Activated CD8-positive, alpha-beta memory T cell treated with anti-CD3 and anti-CD28 coated beads, Interleukin-2, amount 10 ng/mL, durations not matched to agents 7 days and 5 days (primary cell): Measurements from ENCODE around the gene RBAK. TPM values are rescaled to one million over a fixed set of nuclear protein-coding genes. Genes with fewer than 3 reads are reported as not detected.
"Not testable (repeated sequence)": the region's sequence is repeated elsewhere in the genome, so short reads cannot be mapped to it uniquely, and the experiment has no call there.

ENCODE experiments used
- ATAC-seq: fragments of 150-1000 bp; cut with Tn5 transposase; one replicate; pipeline ENCODE4 v1.10.0; 2021; ENCODE audit warnings: moderate library complexity
- CTCF ChIA-PET: fragments of 350-600 bp; sonication (Branson Sonifier 250); formaldehyde crosslinking; loops from one replicate; lab custom pipeline; 2021; ENCODE audit warnings: antibody characterized with exemption; lab: Charles Lee
- DNase-seq: peaks from one replicate; pipeline ENCODE4 v3.0.0-alpha.2; 2020
- H3K27ac Mint-ChIP-seq: one replicate; pipeline ENCODE4 v1.8.0; 2021; ENCODE audit warnings: mild to moderate bottlenecking, mixed read lengths
- H3K27me3 Mint-ChIP-seq: one replicate; pipeline ENCODE4 v1.8.0; 2021; ENCODE audit warnings: mixed read lengths
- H3K36me3 Mint-ChIP-seq: one replicate; pipeline ENCODE4 v1.8.0; 2021; ENCODE audit warnings: mild to moderate bottlenecking, mixed read lengths
- H3K4me1 Mint-ChIP-seq: one replicate; pipeline ENCODE4 v1.8.0; 2021; ENCODE audit warnings: mixed read lengths
- H3K4me3 Mint-ChIP-seq: one replicate; pipeline ENCODE4 v1.8.0; 2021; ENCODE audit warnings: mild to moderate bottlenecking, moderate library complexity, mixed read lengths
- H3K9me3 Mint-ChIP-seq: one replicate; pipeline ENCODE4 v1.8.0; 2022; ENCODE audit warnings: low read depth, mixed read lengths
- total RNA-seq, 2 experiments: library from RNA; stranded (reverse); gene quantifications; one replicate each; pipeline ENCODE4 v1.2.3, GENCODE V29; 2021

Gene RBAK
- total RNA-seq, 2 experiments from 2014 or later: 11.0 to 11.9 TPM

- H3K9me3 Mint-ChIP-seq, H3K4me3 Mint-ChIP-seq, ATAC-seq, H3K4me1 Mint-ChIP-seq, H3K27ac Mint-ChIP-seq, H3K27me3 Mint-ChIP-seq, DNase-seq, H3K36me3 Mint-ChIP-seq: not testable (repeated sequence)
- CTCF ChIA-PET: interaction anchor here (0.6 kb wide), 1 partner anchor 471 kb away, joined by 3 read pairs; no protein-coding TSS in a partner anchor
Measured at GRCh38 chr7:5023626-5024025, 22.0 kb upstream of the RBAK start.

GRCh38 chr7:5027796-5028410 lies 17.8 kb upstream of the RBAK start:
- ATAC-seq, H3K4me3 Mint-ChIP-seq, DNase-seq, H3K9me3 Mint-ChIP-seq, H3K27me3 Mint-ChIP-seq, CTCF ChIA-PET, H3K36me3 Mint-ChIP-seq, H3K4me1 Mint-ChIP-seq, H3K27ac Mint-ChIP-seq: not testable (repeated sequence)

- CTCF ChIA-PET, H3K4me1 Mint-ChIP-seq, H3K9me3 Mint-ChIP-seq, H3K4me3 Mint-ChIP-seq, H3K36me3 Mint-ChIP-seq, ATAC-seq, DNase-seq, H3K27ac Mint-ChIP-seq, H3K27me3 Mint-ChIP-seq: not testable (repeated sequence)
Measured at GRCh38 chr7:5033186-5033585, 12.5 kb upstream of the RBAK start.

GRCh38 chr7:5035276-5035675 lies 10.4 kb upstream of the RBAK start:
- ATAC-seq (no peak), DNase-seq (no peak)
- H3K9me3 Mint-ChIP-seq: no peaks in the 10 kb centered on the region
- H3K4me1 Mint-ChIP-seq: no peaks in the 10 kb centered on the region
- H3K27me3 Mint-ChIP-seq: no peaks in the 10 kb centered on the region
- H3K4me3 Mint-ChIP-seq: no peak overlapping the region
- no peaks in the 10 kb centered on the region for H3K36me3 Mint-ChIP-seq
- H3K27ac Mint-ChIP-seq: no peak overlapping the region
- CTCF ChIA-PET: no interaction called here

GRCh38 chr7:5036446-5036845 lies 9.2 kb upstream of the RBAK start:
- no peaks in the 10 kb centered on the region for H3K36me3 Mint-ChIP-seq
- H3K4me3 Mint-ChIP-seq: no peak overlapping the region
- no peak for DNase-seq
- H3K27ac Mint-ChIP-seq: no peak overlapping the region
- no peak for ATAC-seq
- H3K27me3 Mint-ChIP-seq: no peaks in the 10 kb centered on the region
- CTCF ChIA-PET: interaction anchor here (1.4 kb wide), 1 partner anchor 153 kb away, joined by 3 read pairs; the partner anchor contains the start of gene RADIL
- no peaks in the 10 kb centered on the region for H3K9me3 Mint-ChIP-seq
- H3K4me1 Mint-ChIP-seq: peaks cover 7% of the 10 kb centered on the region

GRCh38 chr7:5041047-5041446 lies 4.6 kb upstream of the RBAK start:
- Mint-ChIP-seq H3K27me3 (no peaks in the 10 kb centered on the region), H3K4me1 (peaks cover 23% of the 10 kb centered on the region), H3K4me3 (no peak overlapping the region), H3K27ac (no peak overlapping the region), H3K36me3 (peaks cover 3% of the 10 kb centered on the region), H3K9me3 (no peaks in the 10 kb centered on the region)
- DNase-seq (no peak), ATAC-seq (no peak)
- CTCF ChIA-PET: no interaction called here

- Mint-ChIP-seq H3K27ac (no peak overlapping the region), H3K9me3 (no peaks in the 10 kb centered on the region), H3K36me3 (peaks cover 14% of the 10 kb centered on the region), H3K4me3 (no peak overlapping the region), H3K4me1 (peaks cover 31% of the 10 kb centered on the region), H3K27me3 (no peaks in the 10 kb centered on the region)
- DNase-seq (no peak), ATAC-seq (no peak)
- CTCF ChIA-PET: no interaction called here
Measured at GRCh38 chr7:5043661-5044060, 2.0 kb upstream of the RBAK start.

- H3K27me3 Mint-ChIP-seq, H3K9me3 Mint-ChIP-seq, ATAC-seq: not testable (repeated sequence)
- Mint-ChIP-seq H3K4me3 (peak overlapping the region; percentile 89), H3K4me1 (peaks cover 30% of the 10 kb centered on the region), H3K36me3 (peaks cover 38% of the 10 kb centered on the region), H3K27ac (peak overlapping the region; percentile 90)
- peak; percentile 48 for DNase-seq
- CTCF ChIA-PET: interaction anchor here (1.6 to 1.9 kb wide), 2 partner anchors 72 to 73 kb away, joined by 8 to 15 read pairs; no protein-coding TSS in a partner anchor
Measured at GRCh38 chr7:5046397-5046732, 705 bp downstream of the RBAK start.

- DNase-seq, H3K27me3 Mint-ChIP-seq, H3K27ac Mint-ChIP-seq, ATAC-seq: not testable (repeated sequence)
- CTCF ChIA-PET: interaction anchor here (1.6 kb wide), 1 partner anchor 73 kb away, joined by 8 read pairs; no protein-coding TSS in a partner anchor
- Mint-ChIP-seq H3K4me1 (peaks cover 24% of the 10 kb centered on the region), H3K9me3 (peaks cover 10% of the 10 kb centered on the region), H3K4me3 (peak overlapping the region; percentile 20), H3K36me3 (peaks cover 46% of the 10 kb centered on the region)
Measured at GRCh38 chr7:5047127-5047526, 1.5 kb downstream of the RBAK start.

- Mint-ChIP-seq H3K36me3 (peaks cover 77% of the 10 kb centered on the region), H3K27ac (no peak overlapping the region), H3K4me1 (peaks cover 14% of the 10 kb centered on the region), H3K9me3 (peaks cover 30% of the 10 kb centered on the region), H3K4me3 (no peak overlapping the region), H3K27me3 (no peaks in the 10 kb centered on the region)
- ATAC-seq: no peak
- CTCF ChIA-PET: no interaction called here
- DNase-seq: no peak
Measured at GRCh38 chr7:5050676-5051075, 5.0 kb downstream of the RBAK start.

- H3K27me3 Mint-ChIP-seq, H3K4me3 Mint-ChIP-seq, DNase-seq, ATAC-seq, H3K27ac Mint-ChIP-seq: not testable (repeated sequence)
- CTCF ChIA-PET: interaction anchor here (0.6 kb wide), 1 partner anchor 560 kb away, joined by 4 read pairs; no protein-coding TSS in a partner anchor
- H3K36me3 Mint-ChIP-seq: peaks cover 85% of the 10 kb centered on the region
- peaks cover 36% of the 10 kb centered on the region for H3K9me3 Mint-ChIP-seq
- peaks cover 14% of the 10 kb centered on the region for H3K4me1 Mint-ChIP-seq
Measured at GRCh38 chr7:5051731-5052130, 6.1 kb downstream of the RBAK start.

- Mint-ChIP-seq H3K4me3 (no peak overlapping the region), H3K36me3 (peaks cover 92% of the 10 kb centered on the region), H3K27ac (no peak overlapping the region), H3K9me3 (peaks cover 42% of the 10 kb centered on the region), H3K27me3 (no peaks in the 10 kb centered on the region), H3K4me1 (peaks cover 10% of the 10 kb centered on the region)
- DNase-seq (no peak), ATAC-seq (no peak)
- CTCF ChIA-PET: no interaction called here
Measured at GRCh38 chr7:5053175-5053574, 7.5 kb downstream of the RBAK start.

- ATAC-seq: no peak
- H3K9me3 Mint-ChIP-seq: peaks cover 65% of the 10 kb centered on the region
Measured at GRCh38 chr7:5063698-5064097, 18.0 kb downstream of the RBAK start.

GRCh38 chr7:5064391-5065106 lies 18.9 kb downstream of the RBAK start:
- Mint-ChIP-seq H3K36me3 (peaks cover 96% of the 10 kb centered on the region), H3K27me3 (no peaks in the 10 kb centered on the region), H3K27ac (no peak overlapping the region), H3K4me1 (no peaks in the 10 kb centered on the region), H3K4me3 (no peak overlapping the region), H3K9me3 (peaks cover 64% of the 10 kb centered on the region)
- CTCF ChIA-PET: interaction anchor here (0.8 kb wide), 1 partner anchor 19 kb away, joined by 3 read pairs; no protein-coding TSS in a partner anchor
- no peak for ATAC-seq
- DNase-seq: no peak

More at GRCh38 chr7:5063698-5064097, 18.0 kb downstream of the RBAK start:
- Mint-ChIP-seq H3K36me3 (peaks cover 98% of the 10 kb centered on the region), H3K4me3 (no peak overlapping the region), H3K27ac (no peak overlapping the region), H3K4me1 (no peaks in the 10 kb centered on the region), H3K27me3 (no peaks in the 10 kb centered on the region)
- CTCF ChIA-PET: interaction anchor here (0.8 kb wide), 1 partner anchor 18 kb away, joined by 3 read pairs; no protein-coding TSS in a partner anchor
- no peak for DNase-seq
